Heart left ventricle (tissue), 16 donors: Measurements from ENCODE around the gene MMP24. TPM values are rescaled to one million over a fixed set of nuclear protein-coding genes. Genes with fewer than 3 reads are reported as not detected.
A peak's percentile ranks its signal among the peaks of the same experiment; 100 is the strongest.
"Not testable (repeated sequence)": the region's sequence is repeated elsewhere in the genome, so short reads cannot be mapped to it uniquely, and the experiment has no call there.

ENCODE experiments used
- ATAC-seq, 4 donors: fragments of 200-7000 bp; cut with Tn5 transposase; one replicate each; pipeline ENCODE4 v1.9.1; 2020 to 2022; ENCODE audit warnings: moderate library complexity in 4 of 4, mild to moderate bottlenecking in 3 of 4, moderate number of reproducible peaks in 1 of 4
- DNase-seq, 5 donors: peaks; one replicate each; pipeline ENCODE4 v3.0.0-alpha.2; 2020
- H3K27ac ChIP-seq, 12 donors: fragments of 200-600 bp; sonication (generic) in 4 of 12; one replicate each; pipeline versions ENCODE4 v1.5.0 to v1.8.0; 2016 to 2022; ENCODE audit warnings: mild to moderate bottlenecking in 2 of 12
- H3K27me3 ChIP-seq, 9 donors: fragments of 200-600 bp; sonication (generic) in 2 of 9; one replicate each; pipeline versions ENCODE4 v1.5.1 to v1.8.0; 2016 to 2022; ENCODE audit warnings: mild to moderate bottlenecking in 3 of 9
- H3K36me3 ChIP-seq, 9 donors: fragments of 200-600 bp; sonication (generic) in 2 of 9; one replicate each; pipeline versions ENCODE4 v1.5.0 to v1.8.0; 2018 to 2022; ENCODE audit warnings: mild to moderate bottlenecking in 2 of 9
- H3K4me1 ChIP-seq, 12 donors: fragments of 200-600 bp; sonication (generic) in 4 of 12; one replicate each; pipeline versions ENCODE4 v1.5.0 to v1.8.0; 2016 to 2022; ENCODE audit warnings: mild to moderate bottlenecking in 3 of 12
- H3K4me3 ChIP-seq, 12 donors: fragments of 200-600 bp; sonication (generic) in 4 of 12; one replicate each; pipeline versions ENCODE4 v1.5.0 to v1.8.0; 2017 to 2022; ENCODE audit warnings: mild to moderate bottlenecking in 9 of 12, moderate library complexity in 4 of 12
- H3K9me3 ChIP-seq, 12 donors: fragments of 200-600 bp; sonication (generic) in 4 of 12; one replicate each; pipeline versions ENCODE4 v1.5.0 to v1.8.0; 2016 to 2022; ENCODE audit warnings: mild to moderate bottlenecking in 1 of 12
- POLR2A ChIP-seq, 2 donors: fragments of 450-650 bp; IDR thresholded peaks; one replicate each; pipeline ENCODE4 v1.6.1; 2017; ENCODE audit warnings: antibody characterized with exemption in 2 of 2, mild to moderate bottlenecking in 2 of 2, moderate library complexity in 2 of 2
- WGBS, 4 donors: extraction: QIAGEN DNeasy Blood & Tissue Kit in 2 of 4; methylation state at CpG; one replicate each; pipeline versions ENCODE4 v1.1.5 to v1.1.7; 2013 to 2018; 5-methylcytosine and 5-hydroxymethylcytosine counted together
- intact Hi-C, 10 donors: fragments of 100-400 bp; cut with DNase I; formaldehyde crosslinking; loops; one replicate each; pipeline versions ENCODE4 v1.11.1 to v1.14.2; 2022
- polyA plus RNA-seq, 2 donors: library from polyadenylated mRNA; stranded (reverse); fragments of 200-250 nt; gene quantifications; one replicate each; pipeline ENCODE4 v1.2.3, GENCODE V29; 2013
- total RNA-seq, 9 donors: library from RNA; depleted of rRNA in 2 of 9; stranded (reverse); fragments of >200 nt in 2 of 9; fragmentation: NEBNext Ultra II Directional in 3 of 9; extraction: Animal tissue kit (Norgen Biotek cat#: 25700) in 3 of 9; gene quantifications; one replicate each; pipeline versions ENCODE4 v1.1.0 to v1.2.4, GENCODE V29; 2016 to 2023
- TF ChIP-seq, protein P1 (sequence below), 12 donors: fragments of 200-600 bp; sonication (generic) in 4 of 12; IDR thresholded peaks; one replicate each; pipeline versions ENCODE4 v1.5.0 to v1.8.0; 2018 to 2022; ENCODE audit warnings: antibody characterized with exemption in 12 of 12, mild to moderate bottlenecking in 5 of 12
- donor health status: ischemic (EF 13 %, LVEDD 7.1; RV severe dilation, severe dysfunction).
- donor health status: healthy with polysubstance abuse.
- donor health status: DM: no; HTN: yes; CAD: no.
- donor health status: DM: no; HTN: no; CAD: no.
- donor health status: ischemic (EF 25% LVEDD 6.9; RV normal size, moderate dysfunction).
- donor health status: ischemic (EF 25% LVEDD 5.7; RV mildly dilated, moderate dysfunction).
- donor health status: healthy.
- donor health status: DM: yes; HTN: yes; CAD: no.
- donor health status: ischemic (EF 35%, LVEDD 5.7; RV mildly dilated, moderate dysfunction).
- donor health status: nonischemic (EF 11% LVEDD 7.7; RV severe dilation, severe dysfunction).
- donor health status: DM: yes; HTN: yes; CAD: no.
- donor health status: PGD.
- donor health status: ischemic (EF 29% LVEDD 5.4; RV normal size, mild dysfunction).
- donor health status: nonischemic (EF 23%, LVEDD 6.1; RV moderate dilation, normal function).

The MMP24 gene
- total and polyA plus RNA-seq, 11 donors: 0.05 to 10.0 (median 0.25) TPM

GRCh38 chr20:35257175-35257909, 30.9 kb downstream of the MMP24 start:
- WGBS, 4 donors: 23 to 45% (median 35%) methylated on average over 8 of the region's 8 CpGs
- ATAC-seq (peak in 1 of 4 donors; percentile 39), DNase-seq (no peak)
- no peaks in the 10 kb centered on the region for H3K36me3 ChIP-seq
- no peaks in the 10 kb centered on the region for H3K27me3 ChIP-seq
- no peak for TF ChIP-seq POLR2A (IDR thresholded peaks at IDR 0.05)
- TF ChIP-seq, protein P1, sequence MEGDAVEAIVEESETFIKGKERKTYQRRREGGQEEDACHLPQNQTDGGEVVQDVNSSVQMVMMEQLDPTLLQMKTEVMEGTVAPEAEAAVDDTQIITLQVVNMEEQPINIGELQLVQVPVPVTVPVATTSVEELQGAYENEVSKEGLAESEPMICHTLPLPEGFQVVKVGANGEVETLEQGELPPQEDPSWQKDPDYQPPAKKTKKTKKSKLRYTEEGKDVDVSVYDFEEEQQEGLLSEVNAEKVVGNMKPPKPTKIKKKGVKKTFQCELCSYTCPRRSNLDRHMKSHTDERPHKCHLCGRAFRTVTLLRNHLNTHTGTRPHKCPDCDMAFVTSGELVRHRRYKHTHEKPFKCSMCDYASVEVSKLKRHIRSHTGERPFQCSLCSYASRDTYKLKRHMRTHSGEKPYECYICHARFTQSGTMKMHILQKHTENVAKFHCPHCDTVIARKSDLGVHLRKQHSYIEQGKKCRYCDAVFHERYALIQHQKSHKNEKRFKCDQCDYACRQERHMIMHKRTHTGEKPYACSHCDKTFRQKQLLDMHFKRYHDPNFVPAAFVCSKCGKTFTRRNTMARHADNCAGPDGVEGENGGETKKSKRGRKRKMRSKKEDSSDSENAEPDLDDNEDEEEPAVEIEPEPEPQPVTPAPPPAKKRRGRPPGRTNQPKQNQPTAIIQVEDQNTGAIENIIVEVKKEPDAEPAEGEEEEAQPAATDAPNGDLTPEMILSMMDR (IDR thresholded peaks at IDR 0.05): no peak
- peaks cover 0 to 12% (median 5%) of the 10 kb centered on the region in 12 donors for H3K4me1 ChIP-seq
- no peak overlapping the region for H3K4me3 ChIP-seq
- no peaks in the 10 kb centered on the region for H3K9me3 ChIP-seq
- intact Hi-C loops: no loop called here
- H3K27ac ChIP-seq: no peak overlapping the region

DNA sequence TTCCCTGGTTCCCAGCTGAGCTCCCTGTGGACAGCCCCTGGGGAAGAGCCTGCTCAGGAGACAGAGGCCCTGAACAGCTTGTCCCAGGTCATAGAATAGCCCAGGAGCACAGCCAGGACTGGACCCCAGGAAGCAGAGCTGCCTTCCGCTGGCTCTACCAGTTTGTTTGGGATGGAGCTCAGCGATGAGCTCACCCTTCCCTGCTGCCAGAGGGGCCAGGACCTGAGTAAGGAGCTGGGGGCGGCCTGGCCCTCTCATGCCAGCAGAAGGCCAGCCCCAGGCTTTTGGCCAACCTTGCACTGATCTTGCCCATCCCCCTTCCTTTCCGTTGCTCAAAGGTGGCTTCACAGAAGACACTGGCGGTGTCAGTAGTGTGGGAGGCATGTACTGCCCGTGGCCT, 33.9 kb downstream of the MMP24 start:
- TF ChIP-seq POLR2A (IDR thresholded peaks at IDR 0.05): no peak
- TF ChIP-seq, protein P1 (IDR thresholded peaks at IDR 0.05): no peak
- WGBS, 4 donors: 91 to 100% (median 95%) methylated on average over 2 to 6 of the region's 6 CpGs
- no peak overlapping the region for H3K27ac ChIP-seq
- ATAC-seq: no peak
- H3K9me3 ChIP-seq: no peaks in the 10 kb centered on the region
- peaks cover 0 to 25% (median 10%) of the 10 kb centered on the region in 12 donors for H3K4me1 ChIP-seq
- no peak for DNase-seq
- intact Hi-C loops: loop anchor here in 3 of 10 donors (10.0 kb wide), 2 partner anchors 116 to 166 kb away; partner anchors contain the start of genes EDEM2 (in 2 of the 3) and TRPC4AP (in 1 of the 3)
- H3K4me3 ChIP-seq: no peak overlapping the region
- peaks cover 0 to 13% (median 0%) of the 10 kb centered on the region in 9 donors for H3K36me3 ChIP-seq
- H3K27me3 ChIP-seq: no peaks in the 10 kb centered on the region

DNA sequence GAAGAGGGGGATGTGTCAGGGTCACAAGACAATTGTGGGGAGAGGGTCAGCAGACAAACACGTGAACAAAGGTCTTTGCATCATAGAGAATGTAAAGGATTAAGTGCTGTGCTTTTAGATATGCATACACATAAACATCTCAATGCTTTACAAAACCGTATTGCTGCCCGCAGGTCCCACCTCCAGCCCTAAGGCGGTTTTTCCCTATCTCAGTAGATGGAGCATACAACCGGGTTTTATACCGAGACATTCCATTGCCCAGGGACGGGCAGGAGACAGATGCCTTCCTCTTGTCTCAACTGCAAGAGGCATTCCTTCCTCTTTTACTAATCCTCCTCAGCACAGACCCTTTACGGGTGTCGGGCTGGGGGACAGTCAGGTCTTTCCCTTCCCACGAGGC, 35.8 kb downstream of the MMP24 start:
- intact Hi-C loops: loop anchor here in 3 of 10 donors (10.0 kb wide), 2 partner anchors 118 to 168 kb away; partner anchors contain the start of genes EDEM2 (in 2 of the 3) and TRPC4AP (in 1 of the 3)
- H3K4me3 ChIP-seq, ATAC-seq, H3K27ac ChIP-seq, H3K27me3 ChIP-seq, H3K9me3 ChIP-seq, DNase-seq: not testable (repeated sequence)
- WGBS, 4 donors: 85 to 87% (median 86%) methylated on average over 7 to 8 of the region's 10 CpGs
- Histone ChIP-seq H3K36me3 (peaks cover 0 to 24% (median 7%) of the 10 kb centered on the region in 9 donors), H3K4me1 (peaks cover 0 to 20% (median 10%) of the 10 kb centered on the region in 12 donors)

- WGBS, 4 donors: 42 to 59% (median 51%) methylated on average over 5 of the region's 8 CpGs
- not testable (repeated sequence) for H3K9me3 ChIP-seq, H3K27me3 ChIP-seq, DNase-seq, H3K4me3 ChIP-seq
- ATAC-seq: peak; percentile 57 to 90 (median 80)
- Histone ChIP-seq H3K36me3 (peaks cover 0 to 30% (median 10%) of the 10 kb centered on the region in 9 donors), H3K27ac (peak overlapping the region in 7 of 12 donors; percentile 56 to 73 (median 70)), H3K4me1 (peaks cover 0 to 14% (median 8%) of the 10 kb centered on the region in 12 donors)
- intact Hi-C loops: loop anchor here in 3 of 10 donors (10.0 kb wide), 2 partner anchors 118 to 168 kb away; partner anchors contain the start of genes EDEM2 (in 2 of the 3) and TRPC4AP (in 1 of the 3)
These were observed 36.4 kb downstream of the MMP24 start for GRCh38 chr20:35262731-35263531.
